Lung (tissue), 12 donors: ENCODE data around the gene FAM200B. TPM values are rescaled to one million over a fixed set of nuclear protein-coding genes. Genes with fewer than 3 reads are reported as not detected.

Experiments
- ATAC-seq: fragments of 200-7000 bp; cut with Tn5 transposase; one replicate; pipeline ENCODE4 v1.9.1; 2020; ENCODE audit warnings: moderate number of reproducible peaks; ENCODE audit not compliant: insufficient read depth, low FRiP score
- DNase-seq, 3 donors: peaks; one replicate each; pipeline ENCODE4 v3.0.0-alpha.2; 2013 to 2017
- H3K27ac ChIP-seq, 2 donors: one replicate each; pipeline ENCODE4 v1.5.1; 2013; ENCODE audit warnings: mild to moderate bottlenecking in 2 of 2, moderate library complexity in 2 of 2, control low read depth in 1 of 2, inconsistent platforms in 1 of 2, low read depth in 1 of 2, low read length in 1 of 2
- H3K27me3 ChIP-seq, 3 donors: one replicate each; pipeline ENCODE4 v1.5.1; 2013; ENCODE audit warnings: low read length in 2 of 3; ENCODE audit not compliant: control insufficient read depth in 3 of 3, insufficient read depth in 3 of 3
- H3K36me3 ChIP-seq, 4 donors: one replicate each; pipeline ENCODE4 v1.5.1; 2013; ENCODE audit warnings: low read length in 4 of 4, mild to moderate bottlenecking in 1 of 4, moderate library complexity in 1 of 4; ENCODE audit not compliant: control insufficient read depth in 4 of 4, insufficient read depth in 4 of 4
- H3K4me1 ChIP-seq, 5 donors: one replicate each; pipeline ENCODE4 v1.5.1; 2013; ENCODE audit warnings: low read length in 5 of 5, mild to moderate bottlenecking in 2 of 5, moderate library complexity in 1 of 5; ENCODE audit not compliant: control insufficient read depth in 5 of 5, insufficient read depth in 5 of 5
- H3K4me3 ChIP-seq: one replicate; pipeline ENCODE4 v1.5.1; 2013; ENCODE audit warnings: mild to moderate bottlenecking, control low read depth, moderate library complexity
- H3K9ac ChIP-seq, 2 donors: one replicate each; pipeline ENCODE4 v1.5.1; 2013; ENCODE audit warnings: low read length in 2 of 2, control low read depth in 1 of 2; ENCODE audit not compliant: insufficient read depth in 1 of 2
- H3K9me3 ChIP-seq, 4 donors: one replicate each; pipeline ENCODE4 v1.5.1; 2013; ENCODE audit warnings: low read length in 3 of 4, mild to moderate bottlenecking in 1 of 4, moderate library complexity in 1 of 4; ENCODE audit not compliant: control insufficient read depth in 4 of 4, insufficient read depth in 3 of 4
- WGBS, 2 donors: extraction: QIAGEN DNeasy Blood & Tissue Kit; methylation state at CpG; one replicate each; pipeline ENCODE4 v1.1.7; 2013; 5-methylcytosine and 5-hydroxymethylcytosine counted together
- polyA plus RNA-seq, 2 donors: library from polyadenylated mRNA; stranded (reverse); fragments of 200-250 nt; gene quantifications; one replicate each; pipeline ENCODE4 v1.2.1, GENCODE V29; 2013
- total RNA-seq, 2 donors: library from RNA; depleted of rRNA in 1 of 2; stranded (reverse); fragments of >200 nt in 1 of 2; gene quantifications; one replicate each; pipeline ENCODE4 v1.2.1, GENCODE V29; 2014 to 2021
- TF ChIP-seq, protein P1 (sequence below): IDR thresholded peaks from 2 replicates; pipeline ENCODE4 v1.5.1; 2012; ENCODE audit warnings: mild to moderate bottlenecking; ENCODE audit errors: control extremely low read depth, extremely low read depth
- donor health status: control.
- donor health status: control.
- donor health status: Bipolar disorder and iron deficiency.
- donor health status: healthy.
- donor health status: DM: yes; HTN: yes; CAD: no.

FAM200B gene
- total and polyA plus RNA-seq, 4 donors: 19.3 to 56.0 (median 27.2) TPM

- Histone ChIP-seq H3K9ac (no peak overlapping the region), H3K9me3 (no peaks in the 10 kb centered on the region), H3K36me3 (peaks cover 0 to 3% (median under 1%) of the 10 kb centered on the region in 4 donors), H3K27ac (no peak overlapping the region), H3K4me3 (no peak overlapping the region), H3K27me3 (no peaks in the 10 kb centered on the region), H3K4me1 (peaks cover 0 to 3% (median 0%) of the 10 kb centered on the region in 5 donors)
- TF ChIP-seq, protein P1, sequence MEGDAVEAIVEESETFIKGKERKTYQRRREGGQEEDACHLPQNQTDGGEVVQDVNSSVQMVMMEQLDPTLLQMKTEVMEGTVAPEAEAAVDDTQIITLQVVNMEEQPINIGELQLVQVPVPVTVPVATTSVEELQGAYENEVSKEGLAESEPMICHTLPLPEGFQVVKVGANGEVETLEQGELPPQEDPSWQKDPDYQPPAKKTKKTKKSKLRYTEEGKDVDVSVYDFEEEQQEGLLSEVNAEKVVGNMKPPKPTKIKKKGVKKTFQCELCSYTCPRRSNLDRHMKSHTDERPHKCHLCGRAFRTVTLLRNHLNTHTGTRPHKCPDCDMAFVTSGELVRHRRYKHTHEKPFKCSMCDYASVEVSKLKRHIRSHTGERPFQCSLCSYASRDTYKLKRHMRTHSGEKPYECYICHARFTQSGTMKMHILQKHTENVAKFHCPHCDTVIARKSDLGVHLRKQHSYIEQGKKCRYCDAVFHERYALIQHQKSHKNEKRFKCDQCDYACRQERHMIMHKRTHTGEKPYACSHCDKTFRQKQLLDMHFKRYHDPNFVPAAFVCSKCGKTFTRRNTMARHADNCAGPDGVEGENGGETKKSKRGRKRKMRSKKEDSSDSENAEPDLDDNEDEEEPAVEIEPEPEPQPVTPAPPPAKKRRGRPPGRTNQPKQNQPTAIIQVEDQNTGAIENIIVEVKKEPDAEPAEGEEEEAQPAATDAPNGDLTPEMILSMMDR: no peak
- DNase-seq (no peak), ATAC-seq (no peak)
- WGBS, 2 donors: 30 to 49% methylated on average over 3 of the region's 3 CpGs
Measured at GRCh38 chr4:15691346-15692135, 9.9 kb downstream of the FAM200B start.

DNA sequence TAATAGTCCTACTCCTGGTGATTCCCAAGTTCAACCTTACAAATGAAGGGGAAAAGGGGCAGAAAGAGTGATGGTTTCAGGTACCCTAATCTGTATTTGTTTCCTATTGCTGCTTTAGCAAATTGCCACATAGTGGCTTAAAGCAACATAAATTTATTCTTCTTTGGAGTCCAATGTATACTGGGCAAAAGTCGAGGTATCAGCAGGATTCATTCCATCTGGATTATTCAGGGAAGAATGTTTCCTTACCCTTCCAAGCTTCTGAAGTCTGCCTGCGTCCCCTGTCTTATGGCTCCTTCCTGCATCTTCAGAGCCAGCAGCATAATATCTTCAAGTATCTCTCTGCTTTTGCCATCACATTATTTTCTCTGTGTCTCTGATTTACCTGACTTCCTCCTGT, 11.0 kb downstream of the FAM200B start:
- no peak overlapping the region for H3K4me3 ChIP-seq
- TF ChIP-seq, protein P1: no peak
- DNase-seq (no peak), ATAC-seq (no peak)
- no peak overlapping the region for H3K9ac ChIP-seq
- H3K27me3 ChIP-seq: no peaks in the 10 kb centered on the region
- H3K27ac ChIP-seq: no peak overlapping the region
- peaks cover 0 to 3% (median 0%) of the 10 kb centered on the region in 5 donors for H3K4me1 ChIP-seq
- peaks cover 0 to 1% (median 0%) of the 10 kb centered on the region in 4 donors for H3K36me3 ChIP-seq
- 92 to 95% methylated on average over 2 of the region's 2 CpGs for WGBS, 2 donors
- no peaks in the 10 kb centered on the region for H3K9me3 ChIP-seq

DNA sequence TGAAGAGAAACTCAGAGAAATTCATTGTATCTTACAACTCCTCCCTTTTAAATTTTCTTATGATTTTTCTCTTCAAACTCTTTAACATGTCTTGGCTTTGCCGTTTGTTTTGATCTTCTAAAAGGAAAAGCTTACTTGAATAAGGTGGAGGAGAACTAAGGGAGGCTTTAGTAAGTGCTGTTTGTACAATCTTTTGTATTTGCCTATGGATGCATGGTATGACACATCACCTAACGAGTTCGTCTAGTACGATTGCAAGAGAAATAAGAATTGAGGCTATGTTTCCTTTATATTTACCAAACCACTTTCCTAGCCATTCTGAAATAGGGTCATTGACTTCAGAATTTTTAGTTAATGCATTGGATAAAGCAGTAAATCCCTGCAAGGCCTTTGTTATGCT, 12.8 kb downstream of the FAM200B start:
- no peak for ATAC-seq
- no peak overlapping the region for H3K9ac ChIP-seq
- H3K4me3 ChIP-seq: no peak overlapping the region
- no peaks in the 10 kb centered on the region for H3K27me3 ChIP-seq
- WGBS, 2 donors: 70 to 78% methylated on average over 4 of the region's 4 CpGs
- no peaks in the 10 kb centered on the region for H3K9me3 ChIP-seq
- no peaks in the 10 kb centered on the region for H3K36me3 ChIP-seq
- H3K27ac ChIP-seq: no peak overlapping the region
- TF ChIP-seq, protein P1: no peak
- H3K4me1 ChIP-seq: peaks cover 0 to 3% (median 0%) of the 10 kb centered on the region in 5 donors
- no peak for DNase-seq
